NCI-H1694 (cell line): ENCODE results near the gene MAPK6.

ENCODE experiments used
- DNase-seq: peaks from one replicate; lab custom pipeline; 2025; lab: John Stamatoyannopoulos, UW

Gene MAPK6

DNA sequence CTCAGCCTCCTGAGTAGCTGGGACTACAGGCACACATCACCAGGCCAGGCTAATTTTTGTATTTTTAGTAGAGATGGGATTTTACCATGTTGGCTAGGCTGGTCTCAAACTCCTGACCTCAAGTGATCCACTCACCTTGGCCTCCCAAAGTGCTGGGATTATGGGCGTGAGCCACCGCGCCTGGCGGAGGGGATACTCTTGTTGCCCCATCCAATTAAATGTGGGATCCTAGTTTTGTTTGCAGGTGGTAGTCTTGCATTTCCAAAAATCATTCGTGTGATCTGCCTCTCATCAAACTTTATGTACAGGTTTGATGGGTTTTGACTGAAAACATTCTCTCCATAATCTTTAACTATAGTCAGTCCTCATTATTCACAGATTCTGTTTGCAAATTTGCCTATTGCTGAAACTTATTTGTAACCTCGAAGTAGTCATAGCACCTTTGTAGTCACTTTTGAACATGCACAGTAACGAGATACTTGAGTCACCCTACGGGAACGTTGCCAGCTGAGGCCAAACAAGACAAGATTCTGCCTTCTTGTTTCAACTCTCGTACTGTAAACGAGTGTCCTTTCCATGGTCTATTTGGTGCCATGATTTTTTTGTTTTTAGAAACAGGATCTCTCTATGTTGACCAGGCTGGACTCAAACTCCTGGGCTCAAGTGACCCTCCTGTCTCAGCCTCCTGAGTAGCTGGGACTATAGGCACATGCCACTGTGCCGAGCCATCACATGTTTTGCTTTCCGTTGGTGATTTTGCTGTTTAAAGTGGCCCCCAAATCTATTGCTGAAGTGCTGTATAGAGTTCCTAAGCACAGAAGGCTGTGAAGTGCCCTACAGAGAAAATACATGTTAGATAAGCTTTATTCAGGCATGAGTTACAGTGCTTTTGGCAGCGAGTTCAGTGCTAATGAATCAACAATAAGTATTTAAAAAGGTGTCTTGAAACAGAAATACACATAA, 8.1 kb upstream of the MAPK6 start:
- DNase-seq, result no peak

DNA sequence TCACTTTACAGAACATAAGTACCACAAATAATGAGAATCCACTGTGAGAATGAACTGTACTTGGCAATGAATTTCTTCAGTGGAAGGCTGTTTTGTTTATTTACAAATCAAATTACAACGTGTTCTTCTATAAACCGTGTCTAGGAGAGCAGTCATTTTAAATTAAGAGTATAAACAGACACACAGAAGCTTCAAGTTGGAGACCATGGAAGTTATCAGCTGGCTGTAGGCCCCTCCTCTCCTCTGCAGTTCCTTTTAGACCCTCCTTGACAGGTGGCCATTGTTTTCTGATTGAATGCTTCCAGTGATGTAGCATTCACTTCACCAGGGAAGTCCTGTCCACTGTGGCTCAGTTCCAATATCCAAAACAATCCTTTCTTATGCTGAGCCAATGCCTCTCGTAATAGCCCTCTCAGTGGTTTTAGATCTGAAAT, 7.3 kb upstream of the MAPK6 start:
- no peak for DNase-seq

DNA sequence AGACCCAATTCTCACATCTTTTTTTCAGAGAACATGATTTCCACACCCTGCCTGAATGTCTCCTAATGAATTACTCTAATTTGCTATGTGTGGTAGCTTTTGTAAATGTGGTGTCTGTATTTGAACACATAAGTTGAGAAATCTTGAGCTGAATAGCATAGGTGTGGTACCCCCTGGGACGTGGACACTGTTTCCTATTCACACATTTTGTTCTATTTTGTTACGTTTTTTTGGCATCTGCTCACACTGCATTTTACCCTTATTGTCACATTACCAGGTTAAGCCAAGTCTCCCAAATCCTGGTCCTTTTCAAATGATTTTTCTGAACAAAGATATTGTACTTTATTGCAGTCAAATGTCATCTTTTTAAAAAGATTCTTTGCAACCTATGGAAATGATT, 6.8 kb upstream of the MAPK6 start:
- no peak for DNase-seq

DNA sequence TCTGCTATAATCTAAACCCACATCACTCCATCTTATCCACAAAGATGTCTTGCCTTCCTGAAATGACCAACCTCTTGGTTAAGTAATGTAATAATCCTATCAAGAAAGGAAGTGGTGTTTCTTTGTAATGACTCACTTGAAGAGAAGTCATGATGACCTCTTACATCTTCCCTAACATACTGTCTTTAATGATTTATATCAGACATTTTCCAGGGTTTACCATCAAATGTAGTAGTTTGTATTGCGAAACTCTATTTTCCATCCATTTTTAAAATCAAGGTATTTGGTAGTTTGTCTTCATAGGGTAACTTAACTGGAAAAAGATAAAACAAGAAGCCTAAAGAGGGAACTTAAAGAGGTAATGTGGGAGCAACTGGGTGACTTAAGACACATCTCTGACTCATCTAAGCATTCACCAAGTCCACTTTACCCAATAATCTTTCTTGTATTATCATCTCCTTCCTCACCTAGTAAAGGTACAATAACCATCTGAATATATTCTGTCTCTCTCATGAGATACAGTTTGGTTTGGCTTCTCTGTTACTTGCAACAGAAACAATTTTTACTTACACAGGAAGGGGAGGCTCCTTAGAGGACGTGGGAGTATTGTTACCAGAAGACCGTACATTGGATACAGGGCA, 5.7 kb upstream of the MAPK6 start:
- DNase-seq, result no peak

DNA sequence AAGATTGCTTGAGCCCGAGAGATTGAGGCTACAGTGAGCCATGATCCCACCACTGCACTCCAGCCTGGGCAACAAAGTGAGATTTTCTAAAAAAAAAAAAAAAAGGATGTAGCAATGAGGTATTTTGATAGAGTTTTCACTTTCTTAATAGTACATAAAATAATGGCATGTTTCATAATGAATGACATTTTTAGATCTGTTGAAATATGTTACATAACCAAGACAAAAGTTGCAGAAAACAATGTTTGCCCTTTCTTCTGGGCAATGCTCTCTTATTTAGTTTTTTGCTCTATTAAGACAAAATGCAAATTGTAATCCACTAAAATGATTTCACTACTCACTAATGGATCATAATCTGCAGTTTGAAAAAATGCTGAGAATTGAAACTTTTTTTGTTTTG, 4.4 kb upstream of the MAPK6 start:
- DNase-seq, result no peak

DNA sequence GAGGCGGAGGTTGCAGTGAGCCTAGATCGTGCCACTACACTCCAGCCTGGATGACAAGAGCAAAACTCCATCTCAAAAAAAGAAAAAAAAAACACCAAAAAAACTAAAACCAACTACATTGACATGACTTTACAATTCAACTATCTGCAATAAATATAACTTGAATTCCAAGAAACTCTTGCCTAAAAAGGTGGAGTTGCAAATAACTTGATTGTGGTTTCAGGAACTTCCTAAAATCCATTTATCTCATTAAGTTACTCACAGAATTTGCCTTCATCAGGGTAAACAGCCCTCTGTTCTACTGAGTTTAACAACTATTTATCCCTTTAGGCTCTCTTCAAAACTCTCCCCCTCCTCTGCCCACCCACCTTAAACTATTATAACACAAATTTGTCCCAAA, 2.7 kb upstream of the MAPK6 start:
- no peak for DNase-seq

DNA sequence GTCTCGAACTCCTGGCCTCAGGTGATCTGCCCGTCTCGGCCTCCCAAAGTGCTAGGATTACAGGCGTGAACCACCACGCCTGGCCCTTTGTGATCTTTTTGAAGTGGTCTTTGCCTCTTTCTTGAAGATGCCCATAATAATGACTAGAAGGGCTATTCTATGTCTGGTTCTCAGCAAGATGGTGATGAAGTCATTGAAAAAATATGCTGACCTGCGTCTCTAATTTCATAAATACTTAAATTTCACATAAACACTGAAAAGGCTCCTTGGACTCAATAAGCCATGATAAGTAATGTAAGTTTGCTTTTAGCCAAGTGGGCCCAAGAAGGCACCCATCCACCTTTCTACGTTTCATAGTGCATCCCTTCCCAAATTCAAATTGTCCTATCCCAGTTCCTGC, 775 bp upstream of the MAPK6 start:
- DNase-seq, result no peak

DNA sequence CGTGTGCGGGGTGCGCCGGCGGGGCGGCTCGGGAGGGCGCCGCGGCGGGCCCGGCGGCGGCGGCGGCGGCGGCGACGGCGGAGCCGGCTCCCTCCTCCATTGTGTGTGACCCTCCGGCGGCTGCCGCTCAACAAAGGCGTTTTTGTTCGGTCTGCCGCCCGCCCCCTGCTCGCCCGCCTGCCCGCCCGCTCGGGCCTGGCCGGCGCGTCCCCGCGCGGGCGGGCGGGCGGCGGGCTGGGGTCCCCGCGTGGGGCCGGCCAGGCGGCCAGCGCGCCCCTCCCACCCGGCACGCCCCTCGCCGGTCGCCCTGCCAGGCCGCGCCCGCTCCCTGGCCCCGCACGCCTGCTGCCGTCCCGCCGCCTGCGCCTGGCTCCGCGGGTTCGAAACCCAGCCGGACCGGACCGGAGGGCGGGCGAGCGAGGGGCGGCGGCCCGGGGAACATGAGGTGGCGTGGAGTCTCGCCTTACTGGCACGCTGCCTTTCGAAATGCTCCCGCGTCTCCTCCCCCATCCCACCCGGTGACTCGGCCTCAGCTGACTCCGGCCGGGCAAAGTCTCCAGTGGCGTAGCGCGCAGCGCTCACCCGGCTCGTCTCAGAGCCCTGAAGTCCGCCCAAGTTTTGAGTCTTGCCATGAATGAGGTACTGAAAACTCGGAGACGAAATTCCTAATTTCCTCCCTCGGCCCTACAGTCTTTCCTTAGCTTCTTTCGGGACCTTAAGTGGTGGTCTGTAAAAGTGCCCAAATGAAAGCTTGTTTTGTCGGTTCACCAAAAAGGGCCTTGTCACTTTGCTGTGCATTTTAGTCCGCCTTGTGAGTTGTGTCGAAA, 588 bp downstream of the MAPK6 start:
- no peak for DNase-seq

DNA sequence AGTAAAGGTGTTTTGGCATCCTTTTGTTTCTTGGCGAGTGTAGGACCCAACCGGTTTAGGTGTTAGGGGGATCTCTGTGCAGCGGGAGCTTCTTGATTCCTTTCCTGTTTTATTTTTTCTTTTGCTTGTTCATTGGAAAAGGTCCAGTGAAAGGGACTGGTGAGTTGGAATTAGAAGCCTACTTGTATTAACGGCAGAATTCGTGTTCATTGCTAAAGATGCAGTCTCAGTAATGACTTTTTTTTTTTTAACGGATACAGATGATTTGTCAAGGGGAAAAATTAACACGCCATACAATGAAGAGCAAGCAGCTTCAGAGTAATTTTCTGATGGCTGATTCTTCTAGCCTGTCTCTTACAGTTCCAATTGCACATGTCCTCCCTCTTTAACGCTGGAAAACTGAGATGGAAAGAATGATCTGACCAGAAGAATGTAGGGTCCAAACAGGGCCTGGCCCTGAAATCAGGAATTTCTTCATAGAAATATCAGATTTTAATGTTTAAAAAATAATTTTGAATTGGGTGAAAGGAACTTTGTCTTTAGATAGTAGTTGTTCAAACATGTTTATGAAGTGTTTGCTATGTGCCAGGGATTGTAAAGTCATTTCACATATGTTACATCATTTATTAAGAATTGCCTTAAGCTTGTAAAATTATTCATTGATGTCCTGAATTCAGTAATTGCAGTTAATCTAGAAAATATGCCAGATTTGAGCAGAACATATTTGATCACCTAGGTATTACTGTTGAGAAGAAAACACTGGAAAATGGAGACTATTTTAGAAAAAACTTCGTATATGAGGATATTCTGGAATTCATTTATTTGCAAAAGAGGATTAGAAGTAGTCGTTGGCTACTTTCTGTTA, 1.4 kb downstream of the MAPK6 start:
- DNase-seq, result peak; percentile 45

DNA sequence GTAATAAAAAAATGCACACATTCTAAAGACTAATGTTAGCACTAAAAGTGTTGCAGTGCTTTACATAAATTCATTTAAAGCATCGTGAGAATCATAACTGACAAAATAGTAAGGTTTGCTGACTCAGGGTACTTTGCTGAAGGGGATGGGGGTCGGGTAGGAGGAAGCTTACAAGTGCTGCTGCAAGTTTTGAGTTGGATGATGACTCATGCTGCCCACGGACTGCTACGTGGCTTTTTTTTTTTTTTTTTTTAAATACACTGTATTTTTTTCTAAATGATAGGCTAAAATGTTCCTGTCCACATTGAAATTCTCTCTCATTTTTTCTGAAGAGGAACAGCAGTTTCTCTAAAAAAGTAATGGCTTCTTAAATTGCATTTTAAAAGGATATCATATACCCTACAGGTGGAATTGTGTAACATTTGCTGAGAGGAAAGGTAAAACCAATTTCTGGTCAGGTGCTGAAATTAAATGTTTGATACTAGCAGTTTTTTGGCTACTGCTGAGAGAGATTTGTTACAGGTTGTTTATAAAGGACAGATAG, 2.2 kb downstream of the MAPK6 start:
- no peak for DNase-seq

DNA sequence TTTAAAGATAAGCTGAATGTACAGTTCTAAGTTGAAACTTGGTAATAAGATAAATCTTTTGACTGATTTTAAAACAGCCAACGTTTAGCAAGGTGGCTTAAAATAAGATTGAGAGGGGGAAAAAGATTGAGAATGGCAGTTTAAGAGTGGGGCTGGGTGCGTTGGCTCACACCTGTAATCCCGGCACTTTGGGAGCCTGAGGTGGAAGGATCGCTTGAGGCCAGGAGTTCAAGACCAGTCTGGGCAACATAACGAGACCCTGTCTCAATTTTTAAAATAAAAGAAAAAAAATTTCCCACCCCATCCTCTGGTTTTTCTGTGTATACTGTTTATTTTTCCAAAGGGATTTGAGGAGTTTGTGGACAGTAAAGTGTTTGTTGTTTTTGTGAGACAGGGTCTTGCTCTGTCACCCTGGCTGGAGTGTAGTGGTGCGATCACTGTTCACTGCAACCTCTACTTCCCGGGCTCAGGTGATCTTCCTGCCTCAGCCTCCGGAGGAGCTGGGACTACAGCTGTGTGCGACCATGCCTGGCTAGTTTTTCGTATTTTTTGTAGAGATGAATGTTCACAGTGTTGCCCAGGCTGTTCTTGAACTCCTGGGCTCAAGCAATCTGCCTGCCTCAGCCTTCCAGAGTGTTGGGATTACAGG, 3.0 kb downstream of the MAPK6 start:
- no peak for DNase-seq

DNA sequence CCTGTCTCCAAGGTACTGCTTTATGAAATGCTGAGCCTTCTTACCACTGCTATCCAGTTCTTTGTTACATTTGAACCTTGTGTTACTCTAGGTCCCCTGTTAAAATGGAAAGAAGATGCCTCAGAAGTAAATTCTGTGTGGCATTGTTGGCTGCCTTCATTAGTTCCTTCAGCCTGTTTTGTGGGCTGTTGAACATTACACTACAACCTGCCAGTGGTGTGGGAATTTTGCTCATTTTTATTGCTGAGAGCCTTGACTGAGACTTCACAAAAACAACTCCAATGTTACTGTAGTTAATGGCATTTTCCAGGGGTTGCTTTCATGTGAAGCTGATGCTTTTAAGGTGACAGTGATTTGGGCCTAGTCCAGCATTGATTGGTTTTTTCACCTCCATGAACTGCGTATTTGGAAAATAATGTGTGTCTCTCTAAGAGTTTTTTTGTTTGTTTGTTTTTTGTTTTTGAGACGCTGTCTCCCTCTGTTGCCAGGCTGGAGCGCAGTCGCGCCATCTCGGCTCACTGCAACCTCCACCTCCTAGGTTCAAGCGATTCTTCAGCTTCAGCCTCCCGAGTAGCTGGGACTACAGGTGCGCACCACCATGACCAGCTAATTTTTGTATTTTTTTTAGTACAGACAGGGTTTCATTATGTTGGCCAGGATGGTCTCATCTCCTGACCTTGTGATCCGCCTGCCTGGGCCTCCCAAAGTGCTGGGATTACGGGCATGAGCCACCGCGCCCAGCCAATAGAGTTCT, 4.3 kb downstream of the MAPK6 start:
- no peak for DNase-seq

DNA sequence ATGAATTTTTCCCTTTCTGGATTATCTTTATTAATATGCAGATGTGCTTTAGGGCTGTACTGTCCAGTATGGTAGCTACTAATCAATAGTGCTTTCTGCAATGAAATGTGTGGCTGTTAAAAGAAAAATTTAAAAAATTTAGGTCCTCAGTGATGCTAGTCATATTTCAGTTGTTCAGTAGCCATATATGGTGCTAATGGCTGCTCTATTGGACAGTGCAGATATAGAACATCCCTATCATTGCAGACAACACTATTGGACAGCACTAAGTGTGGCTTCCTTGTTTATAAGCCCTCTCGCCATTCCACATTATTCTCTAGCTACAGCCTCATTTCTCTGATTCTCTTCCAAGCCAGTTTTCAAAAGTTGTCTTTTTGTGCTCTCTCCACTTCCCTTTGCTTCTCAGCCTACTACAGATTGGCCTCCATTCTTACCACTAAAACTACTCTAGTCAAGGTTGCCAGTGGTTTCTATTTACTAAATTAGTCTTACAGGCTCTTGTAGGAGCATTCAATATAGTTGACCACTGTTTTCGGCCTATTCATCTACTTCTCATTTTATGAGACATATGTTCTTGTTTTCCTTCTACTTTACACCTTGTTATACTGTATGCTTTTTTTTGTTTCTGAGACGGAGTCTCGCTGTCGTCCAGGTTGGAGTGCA, 9.5 kb downstream of the MAPK6 start:
- no peak for DNase-seq

DNA sequence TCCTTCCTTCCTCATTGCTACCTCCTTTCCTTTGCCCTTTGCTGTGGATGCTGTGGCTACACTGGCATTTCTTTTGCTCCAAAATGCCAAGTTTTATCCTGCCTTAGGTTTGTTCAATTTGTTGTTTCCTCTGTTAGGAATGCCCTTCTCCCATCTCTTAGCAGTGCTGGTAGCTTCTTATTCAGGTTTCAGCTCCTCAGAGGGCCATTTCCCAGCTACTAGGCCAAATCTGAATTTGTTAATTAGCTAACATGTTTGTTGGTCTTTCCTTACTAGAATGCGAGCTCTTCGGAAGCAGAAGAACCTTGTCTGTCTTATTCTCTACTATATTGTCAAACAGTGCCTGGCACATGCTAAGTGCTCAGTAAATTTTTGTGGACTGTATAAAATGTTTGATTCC, 11.0 kb downstream of the MAPK6 start:
- no peak for DNase-seq

DNA sequence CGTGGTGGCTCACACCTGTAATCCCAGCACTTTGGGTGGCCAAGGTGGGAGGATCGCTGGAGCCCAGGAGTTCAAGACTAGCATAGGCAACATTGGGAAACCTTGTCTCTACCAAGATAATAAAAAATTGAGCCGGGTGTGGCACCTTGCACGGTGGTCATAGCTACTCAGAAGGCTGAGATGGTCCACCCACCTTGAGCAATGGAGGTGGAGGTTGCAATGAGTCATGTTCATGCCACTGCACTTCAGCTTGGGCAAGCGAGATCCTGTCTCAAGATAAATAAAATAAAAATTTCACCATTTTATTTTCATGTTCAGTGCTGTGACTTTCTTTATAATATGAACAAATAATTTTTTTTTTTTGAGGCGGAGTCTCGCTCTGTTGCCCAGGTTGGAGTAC, 12.5 kb downstream of the MAPK6 start:
- DNase-seq, result no peak

DNA sequence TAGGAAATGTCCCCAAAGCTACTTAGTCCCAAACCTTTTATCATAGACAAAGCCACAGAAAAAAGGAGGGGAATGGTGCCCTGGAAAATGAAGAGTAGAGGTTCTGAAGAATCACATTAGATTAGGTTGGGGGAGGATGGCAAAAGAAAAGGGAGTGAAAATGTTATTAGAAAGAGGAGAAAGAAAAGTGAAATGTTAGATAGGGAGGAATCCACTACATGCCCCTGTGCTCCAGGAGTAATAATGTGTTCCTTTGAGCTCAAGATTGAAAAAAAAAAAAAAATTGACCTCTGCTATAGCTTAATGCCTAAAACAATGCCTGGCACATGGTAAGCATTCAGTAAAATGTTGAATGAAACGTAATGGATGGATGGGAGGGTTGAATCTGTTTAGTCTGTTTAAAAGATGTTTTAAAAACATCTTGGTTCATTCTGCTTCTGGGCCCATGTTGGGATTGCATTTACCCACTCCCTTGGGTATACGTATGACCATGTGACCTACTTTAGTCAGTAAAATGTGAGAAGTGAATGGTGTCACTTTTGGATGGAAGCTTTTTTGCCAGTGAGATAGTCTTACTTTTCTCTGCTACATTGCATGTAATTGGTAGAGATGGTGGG, 19.0 kb downstream of the MAPK6 start:
- no peak for DNase-seq

DNA sequence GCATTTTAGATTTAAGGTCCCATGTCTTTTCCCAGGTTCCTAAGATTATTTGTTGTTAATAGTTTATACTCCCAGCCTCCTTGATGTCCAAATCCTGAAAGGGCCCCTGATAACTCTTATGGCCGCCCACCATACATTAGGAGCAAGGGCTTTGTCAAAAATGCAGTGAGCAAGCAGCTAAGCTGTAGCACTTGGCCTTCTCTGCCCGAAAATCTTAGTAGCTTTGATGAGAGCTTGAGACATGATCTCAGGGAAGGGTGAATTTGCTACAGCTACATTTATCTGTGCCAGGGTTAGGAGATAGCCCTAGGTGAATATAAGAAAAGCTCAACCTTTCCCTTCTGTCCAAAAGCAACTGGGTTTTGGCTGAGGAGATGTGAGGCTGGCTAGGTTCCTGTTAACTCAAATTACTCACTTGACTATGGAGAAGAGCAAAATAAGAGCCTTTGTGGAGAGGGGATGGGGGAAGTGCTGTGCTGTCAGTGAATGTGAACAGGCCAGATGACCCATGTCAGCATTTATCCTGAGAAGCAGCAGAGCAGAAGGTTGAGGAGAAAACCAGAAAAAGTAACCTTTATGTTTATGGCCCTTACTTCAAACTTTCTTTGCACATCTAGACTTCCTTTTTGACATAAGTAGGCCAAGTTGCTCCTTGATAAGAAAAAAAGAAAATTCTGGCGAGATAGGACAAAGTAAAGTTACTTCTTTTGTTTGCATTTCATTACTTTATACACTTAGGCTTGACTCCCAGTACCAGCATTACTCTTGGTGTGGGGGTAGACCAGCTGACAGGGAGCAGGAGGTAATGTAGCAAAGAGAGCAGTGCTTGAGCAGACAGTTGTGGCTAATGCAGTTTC, 21.1 kb downstream of the MAPK6 start:
- no peak for DNase-seq
